KMS-11 (cell line): ENCODE measurements around the gene NMS.

Experiments
- H2AFZ ChIP-seq: fragments of 200-600 bp; sonication (generic); 2 replicates; pipeline ENCODE4 v1.6.1; 2016; ENCODE audit warnings: antibody characterized with exemption, mixed run types, low read depth
- H3K27ac ChIP-seq: fragments of 200-600 bp; sonication (generic); 2 replicates; pipeline ENCODE4 v1.6.1; 2016; ENCODE audit warnings: mild to moderate bottlenecking, mixed run types
- H3K27me3 ChIP-seq: fragments of 200-600 bp; sonication (generic); 2 replicates; pipeline ENCODE4 v1.6.1; 2017; ENCODE audit warnings: mild to moderate bottlenecking, low read depth, mixed run types, moderate library complexity; ENCODE audit not compliant: insufficient read depth
- H3K36me3 ChIP-seq: fragments of 200-600 bp; sonication (generic); 2 replicates; pipeline ENCODE4 v1.6.1; 2017; ENCODE audit warnings: mild to moderate bottlenecking, mixed run types; ENCODE audit not compliant: insufficient read depth
- H3K4me1 ChIP-seq: fragments of 200-600 bp; sonication (generic); 2 replicates; pipeline ENCODE4 v1.6.1; 2016; ENCODE audit warnings: mild to moderate bottlenecking, low read depth, mixed run types; ENCODE audit not compliant: poor library complexity, severe bottlenecking
- H3K4me2 ChIP-seq: fragments of 200-600 bp; sonication (generic); 2 replicates; pipeline ENCODE4 v1.7.0; 2016; ENCODE audit warnings: mild to moderate bottlenecking, mixed run types
- H3K4me3 ChIP-seq: fragments of 200-600 bp; sonication (generic); IDR thresholded peaks from 2 replicates; pipeline ENCODE4 v1.6.1; 2017; ENCODE audit warnings: low read depth, low read length, mixed read lengths; ENCODE audit not compliant: insufficient read depth
- H3K79me2 ChIP-seq: fragments of 200-600 bp; sonication (generic); 2 replicates; pipeline ENCODE4 v1.6.1; 2016; ENCODE audit warnings: low read depth, mixed run types; ENCODE audit not compliant: insufficient read depth
- H3K9ac ChIP-seq: fragments of 200-600 bp; sonication (generic); 2 replicates; pipeline ENCODE4 v1.6.1; 2016; ENCODE audit warnings: mild to moderate bottlenecking, mixed run types
- H4K20me1 ChIP-seq: fragments of 200-600 bp; sonication (generic); 2 replicates; pipeline ENCODE4 v1.6.1; 2016; ENCODE audit warnings: mild to moderate bottlenecking, mixed run types; ENCODE audit not compliant: insufficient read depth
- CTCF ChIP-seq: fragments of 200-600 bp; sonication (generic); conservative IDR thresholded peaks from 2 replicates; pipeline ENCODE4 v1.6.1; 2017; ENCODE audit warnings: low read depth, mild to moderate bottlenecking, antibody characterized with exemption, low read length, moderate library complexity, mixed read lengths

NMS gene

DNA sequence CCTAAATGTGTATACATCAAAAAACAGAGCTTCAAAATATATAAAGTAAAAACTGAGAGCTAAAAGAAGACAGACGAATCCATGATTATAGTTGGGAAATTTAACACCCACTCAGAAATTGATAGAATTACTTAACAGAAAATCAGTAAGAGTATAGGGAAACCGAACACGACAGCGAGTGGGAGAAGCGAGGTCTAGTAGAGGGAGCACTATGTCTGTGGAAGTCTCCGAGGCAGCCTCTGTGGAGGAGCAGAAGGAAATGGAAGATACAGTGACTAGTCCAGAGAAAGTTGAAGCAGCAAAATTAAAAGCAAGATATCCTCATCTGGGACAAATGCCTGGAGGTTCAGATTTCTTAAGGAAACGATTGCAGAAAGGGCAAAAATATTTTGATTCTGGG lies 38.8 kb downstream of the NMS start:
- H3K27me3 ChIP-seq, result no peaks in the 10 kb centered on the region
- H3K9ac ChIP-seq, result no peak overlapping the region
- no peak overlapping the region for H3K27ac ChIP-seq
- H2AFZ ChIP-seq, result no peak overlapping the region
- H3K4me2 ChIP-seq, result no peak overlapping the region
- H4K20me1 ChIP-seq, result no peaks in the 10 kb centered on the region
- no peaks in the 10 kb centered on the region for H3K36me3 ChIP-seq
- H3K4me3 ChIP-seq, result no peak overlapping the region
- TF ChIP-seq CTCF, result no peak
- no peaks in the 10 kb centered on the region for H3K4me1 ChIP-seq
- no peaks in the 10 kb centered on the region for H3K79me2 ChIP-seq

DNA sequence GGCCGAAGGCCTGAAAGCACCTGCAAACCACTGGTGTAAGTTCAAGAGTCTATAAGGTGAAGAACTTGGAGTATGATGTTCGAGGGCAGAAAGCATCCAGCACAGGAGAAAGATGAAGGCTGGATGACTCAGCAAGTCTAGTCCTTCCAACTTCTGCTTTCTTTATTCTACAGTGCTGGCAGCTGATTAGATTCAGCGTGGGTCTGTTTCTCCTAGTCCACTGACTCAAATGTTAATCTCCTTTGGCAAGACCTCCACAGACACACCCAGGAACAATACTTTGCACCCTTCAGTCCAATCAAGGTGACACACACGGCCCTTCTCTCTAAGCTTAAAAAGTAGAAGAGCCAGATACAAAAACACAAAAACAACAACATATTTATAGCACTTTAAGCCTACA lies 43.4 kb downstream of the NMS start:
- H3K27me3 ChIP-seq, result no peaks in the 10 kb centered on the region
- H3K9ac ChIP-seq, result no peak overlapping the region
- peak overlapping the region; percentile 30; the same call in 1 of the 2 replicates for H2AFZ ChIP-seq
- H3K36me3 ChIP-seq, result no peaks in the 10 kb centered on the region
- TF ChIP-seq CTCF, result no peak
- no peaks in the 10 kb centered on the region for H3K79me2 ChIP-seq
- no peaks in the 10 kb centered on the region for H4K20me1 ChIP-seq
- no peak overlapping the region for H3K27ac ChIP-seq
- H3K4me1 ChIP-seq, result no peaks in the 10 kb centered on the region
- H3K4me3 ChIP-seq, result no peak overlapping the region
- H3K4me2 ChIP-seq, result no peak overlapping the region

DNA sequence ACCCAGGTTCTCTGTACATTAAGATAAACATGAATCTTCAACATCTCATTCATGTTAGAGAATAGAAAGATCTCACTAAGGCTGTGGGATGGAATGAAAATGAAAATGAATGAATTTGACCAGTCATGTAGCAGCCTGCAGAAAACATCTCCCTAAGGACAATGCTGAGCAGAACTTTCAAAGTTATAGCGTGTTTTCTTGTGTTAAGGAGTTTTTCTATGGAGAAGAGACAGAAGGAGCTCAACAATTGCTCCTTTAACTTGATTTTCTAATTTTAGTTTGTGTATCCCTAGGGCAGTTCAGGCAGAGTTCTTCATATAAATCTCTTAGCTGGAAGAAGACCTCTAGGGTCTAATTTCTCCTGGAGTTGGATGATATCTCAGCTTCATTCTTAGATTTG lies 47.3 kb downstream of the NMS start:
- no peaks in the 10 kb centered on the region for H3K79me2 ChIP-seq
- no peak overlapping the region for H3K4me3 ChIP-seq
- no peak overlapping the region for H3K4me2 ChIP-seq
- H3K4me1 ChIP-seq, result no peaks in the 10 kb centered on the region
- no peak for TF ChIP-seq CTCF
- no peaks in the 10 kb centered on the region for H3K27me3 ChIP-seq
- H3K36me3 ChIP-seq, result no peaks in the 10 kb centered on the region
- H3K27ac ChIP-seq, result no peak overlapping the region
- no peak overlapping the region for H3K9ac ChIP-seq
- H2AFZ ChIP-seq, result no peak overlapping the region
- H4K20me1 ChIP-seq, result no peaks in the 10 kb centered on the region

DNA sequence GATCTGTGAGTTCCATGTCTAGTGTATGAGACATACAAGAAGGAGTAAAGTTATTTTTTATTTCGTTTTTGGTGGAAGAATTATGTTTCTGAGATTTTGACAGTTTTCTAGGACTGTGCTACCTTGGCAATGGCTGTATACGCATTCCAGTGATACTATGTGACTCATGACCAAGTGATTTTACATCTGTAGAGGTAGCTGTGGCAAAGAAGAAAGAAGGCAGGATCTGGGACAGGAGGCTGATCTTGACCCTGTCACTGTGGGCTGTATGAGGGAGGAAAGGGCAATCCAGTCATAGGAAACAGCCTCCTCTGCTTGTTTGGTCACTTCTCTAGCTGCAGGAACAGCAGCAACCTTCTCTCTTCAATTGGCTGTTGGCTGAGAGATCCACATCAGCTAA lies 48.5 kb downstream of the NMS start:
- Histone ChIP-seq H3K27me3 (no peaks in the 10 kb centered on the region), H2AFZ (no peak overlapping the region), H4K20me1 (no peaks in the 10 kb centered on the region), H3K36me3 (no peaks in the 10 kb centered on the region), H3K79me2 (no peaks in the 10 kb centered on the region), H3K27ac (no peak overlapping the region), H3K4me1 (no peaks in the 10 kb centered on the region), H3K4me2 (no peak overlapping the region), H3K4me3 (no peak overlapping the region), H3K9ac (no peak overlapping the region)
- no peak for TF ChIP-seq CTCF

DNA sequence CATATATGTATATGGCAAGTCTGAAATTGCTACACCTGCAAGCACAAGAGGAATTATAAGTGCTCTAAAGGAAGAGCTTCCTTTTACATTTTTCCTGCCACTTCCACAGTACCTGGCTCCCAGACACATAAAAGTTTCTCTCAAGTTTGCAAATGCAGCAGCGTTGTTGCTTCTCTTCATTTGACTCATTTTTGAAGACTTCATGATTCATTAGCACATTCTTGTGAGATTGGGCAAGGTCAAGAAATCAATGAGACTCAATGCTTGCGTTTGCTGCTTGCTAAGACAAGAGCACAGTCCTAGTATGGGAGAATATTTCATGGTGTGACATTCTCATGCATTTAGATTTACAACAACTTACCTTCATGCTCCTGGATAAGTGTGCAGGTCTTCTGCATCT lies 49.9 kb downstream of the NMS start:
- Histone ChIP-seq H2AFZ (no peak overlapping the region), H4K20me1 (no peaks in the 10 kb centered on the region), H3K36me3 (no peaks in the 10 kb centered on the region), H3K79me2 (no peaks in the 10 kb centered on the region), H3K4me3 (no peak overlapping the region), H3K4me1 (no peaks in the 10 kb centered on the region), H3K27ac (no peak overlapping the region), H3K27me3 (no peaks in the 10 kb centered on the region), H3K4me2 (no peak overlapping the region), H3K9ac (no peak overlapping the region)
- no peak for TF ChIP-seq CTCF
